Amygdala (tissue), 56 donors: ENCODE measurements around the gene SYNC.
A peak's percentile ranks its signal among the peaks of the same experiment; 100 is the strongest.

Experiments used
- DNase-seq, 56 donors: peaks; one replicate each; lab custom pipeline; 2025; lab: John Stamatoyannopoulos, UW

The SYNC gene

DNA sequence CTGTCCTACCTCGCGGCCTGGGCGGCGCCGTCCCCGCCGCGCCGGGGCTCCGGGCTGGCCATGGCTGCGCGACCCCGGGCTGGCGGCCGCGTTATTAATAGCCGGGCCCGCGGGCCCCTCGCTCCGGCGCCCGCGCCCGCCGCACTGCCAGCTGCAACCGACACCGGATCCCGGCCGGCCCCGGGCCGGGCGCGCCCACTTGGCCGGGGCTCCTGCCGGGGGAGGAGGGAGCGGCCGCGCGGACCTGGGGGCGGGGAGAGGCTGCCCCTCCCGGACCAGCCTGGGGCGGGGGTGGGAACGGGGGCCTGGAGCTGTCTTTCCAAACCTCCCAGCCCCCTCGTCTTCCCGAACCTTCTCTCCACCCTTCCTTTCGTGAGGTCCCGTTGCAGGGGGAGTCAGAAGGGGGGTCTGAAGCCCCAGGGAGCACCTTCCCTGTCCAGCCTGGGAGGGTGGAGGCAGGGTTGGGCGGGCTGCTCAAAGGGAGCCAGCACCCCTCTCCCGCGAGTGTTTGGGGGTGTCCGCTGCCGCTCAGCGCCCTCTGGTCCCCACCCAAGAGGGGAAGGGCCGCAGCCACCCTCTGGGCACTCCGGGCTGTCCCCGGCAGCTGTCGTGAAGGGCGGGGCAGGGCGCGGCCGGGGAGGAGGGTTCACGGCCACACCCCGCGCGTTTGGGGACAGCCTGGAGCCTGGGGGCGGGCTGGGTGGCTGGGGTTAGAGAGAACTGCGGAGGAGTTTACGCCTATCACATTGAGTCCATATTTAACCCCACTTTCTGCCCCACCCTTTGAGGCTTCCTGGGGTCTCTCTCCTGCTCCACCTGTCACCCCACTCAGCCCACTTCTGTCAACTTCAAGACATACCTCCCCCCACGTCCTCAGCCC, at the start of gene SYNC:
SYNC (minus strand) TSS at position 172 of the 880 bp plus-strand sequence; CDS start at position 62, 110 bp downstream.
- peak in 15 of 56 donors; percentile 6 to 72 (median 27) for DNase-seq

- no peak for DNase-seq
Observed at GRCh38 chr1:32749771-32750170, 47.2 kb upstream of the SYNC start.

DNA sequence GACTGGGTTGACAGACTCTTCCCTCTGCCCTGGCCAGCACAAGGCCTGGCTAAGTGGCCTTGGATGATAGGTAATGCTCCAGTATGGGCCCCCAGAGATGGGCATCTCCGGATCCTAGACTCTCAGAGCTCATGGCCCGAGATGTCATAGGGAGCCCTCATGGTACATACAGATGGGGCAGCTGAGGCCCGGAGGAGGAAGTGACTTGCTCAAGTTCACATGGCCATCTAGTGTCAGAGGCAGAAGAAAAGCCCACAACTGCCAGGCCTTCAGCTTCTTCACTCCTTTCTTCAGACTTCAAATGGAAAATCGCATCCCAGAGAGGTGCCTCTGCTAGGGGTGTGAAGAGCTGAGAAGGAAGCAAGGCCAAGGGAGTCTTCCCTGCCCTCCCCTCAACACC, 46.8 kb upstream of the SYNC start:
- no peak for DNase-seq

GRCh38 chr1:32748926-32749325, 46.4 kb upstream of the SYNC start:
- no peak for DNase-seq

DNA sequence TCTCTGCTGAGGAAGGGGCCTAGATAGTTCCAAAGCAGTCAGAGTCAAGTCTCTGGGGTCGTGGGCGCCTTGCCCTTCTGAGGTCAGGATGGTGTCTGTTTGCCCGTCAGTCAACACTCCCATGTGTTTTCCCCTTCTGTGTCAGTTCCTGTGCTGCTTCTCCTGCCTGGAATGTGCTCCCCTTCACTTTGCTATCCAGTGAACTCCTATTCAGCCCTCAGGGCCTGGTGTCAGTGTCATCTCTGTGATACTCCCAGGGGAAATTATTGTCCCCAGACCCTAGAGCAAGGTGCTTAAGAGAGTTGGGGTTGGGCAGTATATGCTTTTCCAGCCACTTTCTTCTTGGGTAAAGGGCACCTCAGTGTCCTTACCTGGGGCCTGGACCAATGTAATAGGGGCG, 45.8 kb upstream of the SYNC start:
- DNase-seq = no peak

DNA sequence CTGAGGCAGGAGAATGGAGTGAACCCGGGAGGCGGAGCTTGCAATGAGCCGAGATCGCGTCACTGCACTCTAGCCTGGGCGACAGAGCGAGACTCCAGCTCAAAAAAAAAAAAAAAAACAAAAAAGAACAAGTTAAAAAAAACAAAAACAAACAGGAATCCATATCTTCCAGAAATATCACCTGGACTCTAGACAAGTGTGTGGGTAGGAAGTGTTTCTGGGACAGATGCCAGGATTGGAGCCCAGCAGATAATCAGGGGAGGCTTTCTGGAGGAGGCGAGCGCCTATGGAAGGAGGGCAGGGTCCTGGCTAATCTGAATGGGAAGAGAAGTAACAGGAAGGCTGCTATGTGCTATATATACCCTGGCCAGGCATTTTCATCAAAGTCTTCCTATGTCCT, 43.6 kb upstream of the SYNC start:
- peak in 1 of 56 donors; percentile 1 for DNase-seq

GRCh38 chr1:32744071-32744425, 41.5 kb upstream of the SYNC start:
- no peak for DNase-seq

- DNase-seq = no peak
Observed at GRCh38 chr1:32743380-32744070, 41.0 kb upstream of the SYNC start.

DNA sequence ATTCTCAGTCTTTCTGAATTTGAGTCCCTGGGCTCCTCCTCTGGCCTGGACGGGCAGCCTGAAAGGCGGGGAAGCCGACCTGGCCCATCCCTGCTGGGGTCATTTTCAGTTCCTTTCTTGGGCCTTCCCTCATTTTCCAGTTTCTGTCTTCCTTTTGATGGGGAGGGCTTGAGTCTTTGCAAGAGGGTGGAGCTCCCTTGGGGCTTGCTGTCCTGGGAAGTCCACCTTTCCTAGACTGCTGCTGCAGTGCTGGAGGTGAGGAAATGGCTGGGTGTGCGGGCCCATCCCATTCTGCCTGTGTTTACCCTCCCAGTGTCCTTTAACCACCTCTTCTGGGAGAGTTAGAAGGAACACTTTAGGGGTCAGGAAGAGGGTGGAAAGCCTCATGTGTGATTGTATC, 40.4 kb upstream of the SYNC start:
- DNase-seq = no peak

- DNase-seq = peak in 1 of 56 donors; percentile 38
Observed at GRCh38 chr1:32742199-32742947, 39.8 kb upstream of the SYNC start.

GRCh38 chr1:32741413-32742198, 39.0 kb upstream of the SYNC start:
- peak in 2 of 56 donors; percentile 13 to 47 for DNase-seq

DNA sequence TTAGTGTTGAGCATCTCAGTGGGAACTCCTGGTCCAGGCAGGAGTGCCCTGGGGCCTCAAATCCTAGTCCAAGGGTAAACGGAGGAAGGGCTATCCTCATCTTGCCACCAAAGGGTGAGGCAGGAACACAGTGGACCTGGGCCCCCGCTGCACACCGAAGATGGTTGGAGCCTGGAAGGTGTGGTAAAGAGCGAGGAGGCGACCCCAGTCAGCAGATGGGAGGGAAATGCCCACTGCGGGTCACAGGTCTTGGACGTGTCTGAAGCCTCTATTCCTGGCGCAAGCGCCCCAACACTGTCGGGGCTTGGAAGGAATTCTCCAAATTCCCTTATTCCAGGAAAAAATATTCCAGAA, 38.5 kb upstream of the SYNC start:
- DNase-seq = peak in 1 of 56 donors; percentile 47

DNA sequence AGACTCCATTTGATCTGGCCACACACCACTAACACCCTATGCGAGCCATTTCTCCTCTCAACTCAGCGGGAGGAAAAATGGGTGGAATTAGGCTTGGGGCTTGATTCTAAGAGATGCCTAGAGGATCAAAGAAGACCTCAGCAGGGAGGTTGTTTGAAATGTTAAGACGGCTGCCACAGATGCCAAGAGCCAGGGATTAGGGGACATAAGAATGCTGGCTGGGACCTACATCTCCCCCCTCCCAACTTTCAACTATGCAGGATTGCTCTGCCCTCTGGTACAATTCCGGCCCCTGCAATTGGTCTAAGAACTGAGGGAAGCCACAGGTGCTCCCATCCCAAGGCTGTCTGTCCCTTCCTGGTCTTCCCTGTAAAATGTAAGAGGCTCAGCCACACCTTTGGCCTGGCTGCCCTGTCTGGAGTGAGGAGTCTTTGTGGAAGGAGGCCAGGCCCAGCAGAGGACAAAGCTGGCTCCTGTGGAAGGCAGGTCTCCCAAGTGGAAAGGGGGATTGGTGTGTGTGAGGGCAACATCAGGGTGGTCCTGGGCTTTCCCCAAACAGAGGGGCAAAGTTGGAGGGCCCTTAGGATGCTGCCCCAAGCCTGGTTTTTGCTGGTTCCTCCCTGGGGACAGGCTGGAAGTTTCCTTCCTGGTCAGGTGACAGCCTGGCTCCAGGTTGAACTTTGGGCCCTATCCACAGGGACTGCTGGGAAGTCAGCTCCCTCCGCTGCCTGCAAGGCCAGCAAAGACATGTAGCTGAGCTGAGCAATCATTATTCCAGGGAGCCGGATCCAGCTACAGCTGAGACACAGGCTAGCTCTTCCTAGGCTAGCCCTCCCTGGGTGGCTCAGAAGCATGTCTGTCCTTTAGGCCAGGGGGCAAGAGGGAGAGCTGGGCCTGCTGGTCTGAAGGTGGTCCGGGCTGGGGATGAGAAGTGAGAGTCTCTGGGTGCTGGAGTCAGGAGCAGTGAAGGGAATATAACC, 34.5 kb upstream of the SYNC start:
- no peak for DNase-seq

DNA sequence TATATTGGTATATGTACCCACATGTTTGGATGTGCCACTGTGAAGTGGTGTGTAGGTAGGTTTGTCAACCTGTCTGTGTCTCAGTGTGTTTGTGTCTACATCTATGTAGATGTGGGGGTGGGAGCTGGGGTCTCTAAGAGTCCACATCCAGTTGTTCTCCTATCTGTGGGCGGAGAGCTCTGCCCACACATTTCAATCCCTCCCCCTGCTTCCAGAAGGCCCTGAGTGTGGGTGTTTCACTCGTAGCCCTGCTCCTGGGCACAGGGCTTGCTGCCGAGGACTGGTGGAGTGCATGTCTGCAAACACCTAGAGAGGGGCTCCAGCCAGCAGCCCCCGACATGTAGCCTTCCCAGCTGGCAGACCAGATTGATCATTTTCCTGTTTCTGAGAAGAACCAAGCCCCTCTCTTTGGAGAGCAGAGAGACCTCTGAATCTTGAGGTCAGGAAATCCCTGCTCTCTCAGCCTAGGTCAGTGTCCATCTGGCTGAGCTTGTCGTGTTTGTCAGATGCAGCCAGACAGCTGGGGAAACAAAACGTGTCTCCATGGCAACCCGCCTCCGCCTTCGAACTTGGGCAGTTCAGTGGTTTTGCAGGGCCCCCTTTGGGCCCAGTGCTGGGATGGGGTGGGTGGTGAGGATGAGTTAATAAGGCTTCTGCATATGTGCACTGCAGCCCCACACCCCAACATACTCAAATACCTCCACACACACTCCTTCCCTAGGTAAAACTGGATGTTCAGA, 31.2 kb upstream of the SYNC start:
- no peak for DNase-seq

DNA sequence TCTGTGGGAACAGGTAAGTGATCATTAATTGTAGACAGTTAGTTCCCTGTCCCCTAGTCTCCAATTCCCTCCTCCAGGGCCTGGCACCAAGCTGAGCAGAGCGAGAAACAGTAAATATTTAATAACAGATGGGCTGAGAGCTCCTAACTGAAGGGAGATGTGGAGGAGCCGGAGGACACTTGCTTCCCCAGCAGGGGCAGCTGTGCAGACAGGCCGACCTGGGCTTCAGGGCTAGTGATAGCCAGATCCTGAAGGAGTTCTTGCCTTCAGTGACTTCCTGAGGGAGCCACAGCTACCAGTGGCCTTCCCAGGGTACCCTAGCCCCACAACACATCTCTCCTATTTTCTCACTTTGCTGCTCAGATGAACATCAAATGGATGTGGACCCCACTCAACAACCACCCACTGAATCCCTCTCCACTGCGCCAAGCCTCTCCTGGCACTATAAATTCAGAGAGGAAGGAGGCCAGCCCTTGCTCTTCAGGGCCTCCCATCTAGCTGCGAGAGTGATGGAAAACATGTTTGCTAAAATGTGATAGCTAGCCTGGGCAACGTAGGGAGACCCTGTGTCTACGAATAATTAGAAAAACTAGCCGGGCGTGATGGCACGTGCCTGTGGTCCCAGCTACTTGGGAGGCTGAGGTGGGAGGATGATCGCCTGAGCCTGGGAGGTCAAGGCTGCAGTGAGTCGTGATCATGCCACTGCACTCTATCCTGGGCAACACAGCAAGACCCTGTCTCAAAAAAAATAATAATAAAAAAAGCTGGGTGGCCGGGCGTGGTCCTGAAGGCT, 26.9 kb upstream of the SYNC start:
- DNase-seq = no peak

GRCh38 chr1:32728413-32729077, 26.0 kb upstream of the SYNC start:
- no peak for DNase-seq

GRCh38 chr1:32727876-32728275, 25.3 kb upstream of the SYNC start:
- no peak for DNase-seq
